HFF-Myc (cell line): ENCODE results near the gene DHRS12.

ENCODE experiments used
- DNase-seq: peaks from one replicate; pipeline ENCODE4 v3.0.0-alpha.2; 2011; ENCODE audit warnings: low read depth; ENCODE audit errors: extremely low read depth
- H3K4me3 ChIP-seq: replicated peaks from 2 replicates; pipeline ENCODE4 v1.5.1; 2011; ENCODE audit warnings: low read depth, mild to moderate bottlenecking, control low read depth, low read length
- TF ChIP-seq, protein P1 (sequence below): IDR thresholded peaks from 2 replicates; pipeline ENCODE4 v1.5.1; 2012; ENCODE audit warnings: mild to moderate bottlenecking, low read depth, low read length, control low read depth; ENCODE audit errors: missing control alignments

The DHRS12 gene

GRCh38 chr13:51804295-51805172, 571 bp upstream of the DHRS12 start:
- DNase-seq = no peak
- TF ChIP-seq, protein P1, sequence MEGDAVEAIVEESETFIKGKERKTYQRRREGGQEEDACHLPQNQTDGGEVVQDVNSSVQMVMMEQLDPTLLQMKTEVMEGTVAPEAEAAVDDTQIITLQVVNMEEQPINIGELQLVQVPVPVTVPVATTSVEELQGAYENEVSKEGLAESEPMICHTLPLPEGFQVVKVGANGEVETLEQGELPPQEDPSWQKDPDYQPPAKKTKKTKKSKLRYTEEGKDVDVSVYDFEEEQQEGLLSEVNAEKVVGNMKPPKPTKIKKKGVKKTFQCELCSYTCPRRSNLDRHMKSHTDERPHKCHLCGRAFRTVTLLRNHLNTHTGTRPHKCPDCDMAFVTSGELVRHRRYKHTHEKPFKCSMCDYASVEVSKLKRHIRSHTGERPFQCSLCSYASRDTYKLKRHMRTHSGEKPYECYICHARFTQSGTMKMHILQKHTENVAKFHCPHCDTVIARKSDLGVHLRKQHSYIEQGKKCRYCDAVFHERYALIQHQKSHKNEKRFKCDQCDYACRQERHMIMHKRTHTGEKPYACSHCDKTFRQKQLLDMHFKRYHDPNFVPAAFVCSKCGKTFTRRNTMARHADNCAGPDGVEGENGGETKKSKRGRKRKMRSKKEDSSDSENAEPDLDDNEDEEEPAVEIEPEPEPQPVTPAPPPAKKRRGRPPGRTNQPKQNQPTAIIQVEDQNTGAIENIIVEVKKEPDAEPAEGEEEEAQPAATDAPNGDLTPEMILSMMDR = no peak
- H3K4me3 ChIP-seq = peak overlapping the region; percentile 60

- TF ChIP-seq, protein P1 = no peak
- no peak for DNase-seq
- H3K4me3 ChIP-seq = peak overlapping the region; percentile 60
These were observed 1.1 kb downstream of the DHRS12 start for GRCh38 chr13:51802631-51803418.

DNA sequence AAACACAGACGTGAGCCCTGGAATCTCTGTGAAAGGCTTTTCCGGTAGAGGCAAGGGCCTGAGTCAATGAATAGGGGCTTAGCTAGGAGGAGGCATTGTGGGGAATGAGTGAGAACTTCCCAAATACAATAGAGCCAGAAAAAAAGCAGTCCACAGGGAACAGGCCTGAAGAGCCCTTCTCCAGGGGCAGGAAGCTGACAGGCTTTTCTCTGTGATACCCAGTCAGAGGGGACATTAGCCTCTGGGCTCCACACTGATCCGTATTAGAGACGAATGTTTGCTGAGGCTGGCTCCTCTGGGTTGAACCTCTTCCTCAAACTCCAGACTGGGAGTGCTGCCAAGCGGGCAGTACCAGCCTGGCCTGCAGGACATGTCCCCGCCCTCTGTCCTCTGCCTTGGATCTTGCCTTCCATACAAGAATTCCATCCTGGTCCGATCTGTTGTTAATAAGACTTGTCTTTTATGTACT, 2.3 kb downstream of the DHRS12 start:
- TF ChIP-seq, protein P1 = no peak
- H3K4me3 ChIP-seq = no peak overlapping the region
- DNase-seq = no peak

DNA sequence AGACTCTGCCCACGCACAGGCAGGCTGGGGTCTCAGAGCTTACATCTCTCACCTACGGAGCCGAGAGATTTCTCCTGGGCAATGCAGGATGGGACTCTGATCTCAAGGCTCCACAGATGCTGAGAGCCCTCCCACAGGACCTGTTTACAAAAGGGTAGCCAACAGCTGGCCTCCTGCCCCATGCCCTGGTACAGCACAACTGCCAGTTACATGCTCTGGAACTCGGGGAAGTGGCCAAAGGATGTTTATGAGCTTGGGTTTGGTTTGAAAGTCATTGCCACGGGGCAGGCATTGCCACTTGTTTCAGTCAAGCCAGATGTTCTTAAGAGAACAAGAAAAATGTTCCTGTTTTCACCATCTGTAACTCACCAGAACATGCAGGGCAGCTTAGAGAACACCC, 3.5 kb downstream of the DHRS12 start:
- TF ChIP-seq, protein P1 = no peak
- H3K4me3 ChIP-seq = no peak overlapping the region
- no peak for DNase-seq

GRCh38 chr13:51799261-51799660, 4.7 kb downstream of the DHRS12 start:
- no peak overlapping the region for H3K4me3 ChIP-seq
- DNase-seq = no peak
- TF ChIP-seq, protein P1 = no peak

- DNase-seq = no peak
- no peak overlapping the region for H3K4me3 ChIP-seq
- TF ChIP-seq, protein P1 = peak; percentile 41
These were observed 6.1 kb downstream of the DHRS12 start for GRCh38 chr13:51797664-51798488.
